ACC112 (cell line): Measurements from ENCODE around the gene SPAG7.
A peak's percentile ranks its signal among the peaks of the same experiment; 100 is the strongest.

Experiments
- H2AFZ ChIP-seq: fragments of 200-600 bp; sonication (generic); one replicate; pipeline ENCODE4 v1.6.0; 2017; ENCODE audit warnings: antibody characterized with exemption, low read length; ENCODE audit not compliant: unreplicated experiment
- H3K27ac ChIP-seq: fragments of 200-600 bp; sonication (generic); 2 replicates; pipeline ENCODE4 v1.5.1; 2014; ENCODE audit warnings: low read depth, mild to moderate bottlenecking, antibody characterized with exemption, low read length, moderate library complexity
- H3K27me3 ChIP-seq: fragments of 200-600 bp; sonication (generic); 2 replicates; pipeline ENCODE4 v1.6.1; 2014; ENCODE audit warnings: mild to moderate bottlenecking, antibody characterized with exemption, low read length, moderate library complexity, mixed read lengths; ENCODE audit not compliant: insufficient read depth
- H3K36me3 ChIP-seq: fragments of 200-600 bp; sonication (generic); 2 replicates; pipeline ENCODE4 v1.6.1; 2016; ENCODE audit warnings: mild to moderate bottlenecking, antibody characterized with exemption, low read length, moderate library complexity, mixed read lengths; ENCODE audit not compliant: insufficient read depth
- H3K4me1 ChIP-seq: fragments of 200-600 bp; sonication (generic); one replicate; pipeline ENCODE4 v1.6.1; 2016; ENCODE audit warnings: low read length, mixed read lengths; ENCODE audit not compliant: insufficient read depth, unreplicated experiment, control insufficient read depth
- H3K4me3 ChIP-seq: fragments of 200-600 bp; sonication (generic); 2 replicates; pipeline ENCODE4 v1.5.1; 2014; ENCODE audit warnings: mild to moderate bottlenecking, low read depth, low read length
- H3K79me2 ChIP-seq: fragments of 200-600 bp; sonication (generic); one replicate; pipeline ENCODE4 v1.6.0; 2016; ENCODE audit warnings: low read length; ENCODE audit not compliant: control insufficient read depth, unreplicated experiment, insufficient read depth

The SPAG7 gene, protein sequence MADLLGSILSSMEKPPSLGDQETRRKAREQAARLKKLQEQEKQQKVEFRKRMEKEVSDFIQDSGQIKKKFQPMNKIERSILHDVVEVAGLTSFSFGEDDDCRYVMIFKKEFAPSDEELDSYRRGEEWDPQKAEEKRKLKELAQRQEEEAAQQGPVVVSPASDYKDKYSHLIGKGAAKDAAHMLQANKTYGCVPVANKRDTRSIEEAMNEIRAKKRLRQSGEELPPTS

DNA sequence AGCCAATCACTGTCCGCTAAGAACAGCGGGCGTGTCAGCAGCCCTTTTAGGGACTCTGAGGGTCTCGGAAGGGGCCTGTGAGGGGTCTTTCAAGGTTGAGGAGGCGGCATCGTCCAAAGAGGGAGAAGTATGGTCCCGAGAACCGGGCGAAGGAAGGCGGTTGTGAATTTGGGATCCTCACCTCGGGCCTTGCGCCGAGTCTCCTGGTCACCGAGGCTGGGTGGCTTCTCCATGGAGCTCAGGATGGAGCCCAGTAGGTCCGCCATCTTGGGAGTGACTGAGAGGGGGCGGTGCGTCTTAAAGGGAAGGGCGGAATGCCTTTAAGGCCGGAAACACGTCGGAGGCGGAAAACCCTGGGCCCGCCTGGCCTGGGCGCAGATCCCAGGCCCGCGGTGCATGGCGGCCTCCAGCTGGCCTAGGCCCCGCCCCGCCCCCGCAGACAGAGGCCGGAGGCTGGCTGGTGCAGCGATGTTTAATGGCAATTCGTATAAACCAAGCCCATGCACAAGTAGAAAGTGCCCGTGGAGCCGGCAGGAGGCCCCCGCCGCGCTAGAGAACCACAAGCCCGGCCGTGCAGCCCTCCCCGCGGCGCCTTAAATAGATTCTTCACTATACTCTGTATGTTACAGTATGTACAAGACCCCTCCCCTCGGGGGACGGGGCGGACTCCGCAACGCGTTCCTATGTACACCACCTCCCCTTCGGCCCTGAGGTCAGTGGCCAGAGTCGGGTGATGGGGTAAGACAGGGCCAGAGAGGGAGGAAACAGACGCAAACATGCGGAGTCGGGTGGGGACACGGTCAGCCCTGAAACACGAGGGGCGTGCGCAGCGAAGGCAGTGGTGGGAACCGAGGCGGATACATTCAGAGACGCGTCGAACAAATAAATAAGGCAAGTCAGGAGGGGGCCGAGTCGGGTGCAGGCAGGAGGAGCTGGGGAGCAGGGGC, at the start of gene SPAG7:
SPAG7 (minus strand) TSS at position 279 of the 947 bp plus-strand sequence; CDS start at position 266, 13 bp downstream.
- Histone ChIP-seq H3K4me1 (peaks cover 22% of the 10 kb centered on the region), H3K79me2 (peaks cover 31% of the 10 kb centered on the region), H3K27ac (peak within 1 kb of the TSS; percentile 97), H3K27me3 (no peaks in the 10 kb centered on the region), H3K36me3 (peaks cover 17% of the 10 kb centered on the region), H3K4me3 (peak within 1 kb of the TSS; percentile 89), H2AFZ (no peak within 1 kb of the TSS)

DNA sequence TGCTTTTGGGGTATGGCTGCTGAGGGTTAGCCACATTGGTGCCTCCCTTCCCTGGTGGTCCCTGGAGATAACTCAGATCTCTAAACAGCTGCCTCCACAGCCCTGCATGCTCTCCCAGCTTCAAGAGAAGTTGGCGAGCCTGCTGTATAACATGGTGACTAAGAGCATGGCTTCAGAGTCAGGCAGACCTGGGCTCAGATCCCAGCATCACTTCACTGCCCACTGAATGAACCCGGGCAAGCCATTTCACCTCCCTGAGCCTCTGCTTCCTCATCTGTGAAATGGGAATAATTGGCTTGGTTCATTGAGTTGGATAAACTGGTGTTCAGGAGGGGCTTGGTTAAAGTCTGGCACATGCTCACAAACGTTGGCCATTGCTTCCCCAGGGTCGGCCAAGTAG, 46.7 kb upstream of the SPAG7 start:
- H3K36me3 ChIP-seq = peaks cover 23% of the 10 kb centered on the region
- no peak overlapping the region for H3K27ac ChIP-seq

DNA sequence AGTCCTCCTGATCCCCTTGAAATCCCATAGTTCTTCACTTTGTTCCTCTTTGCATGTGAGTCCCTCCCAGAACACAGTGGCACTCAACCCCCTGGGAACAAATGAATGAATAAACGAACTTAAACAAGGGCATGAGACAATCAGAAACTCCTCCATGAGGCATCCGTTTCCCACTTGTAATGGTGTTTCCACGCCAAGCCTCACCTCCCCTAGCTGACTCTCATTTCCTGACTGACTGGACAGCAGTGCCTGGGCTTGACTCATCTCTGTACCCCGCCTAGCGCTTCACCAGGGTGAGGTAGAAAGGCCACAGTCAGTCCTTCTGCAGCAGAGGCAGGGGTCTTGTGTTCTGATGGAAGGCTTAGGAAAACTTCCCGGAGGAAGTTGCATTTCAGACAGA, 44.3 kb upstream of the SPAG7 start:
- H3K79me2 ChIP-seq = no peaks in the 10 kb centered on the region
- H3K27me3 ChIP-seq = no peaks in the 10 kb centered on the region
- H3K36me3 ChIP-seq = peaks cover 31% of the 10 kb centered on the region; the same call in 1 of the 2 replicates

More for the DNA sequence above, 46.7 kb upstream of the SPAG7 start:
- H3K27me3 ChIP-seq = no peaks in the 10 kb centered on the region
- peaks cover 11% of the 10 kb centered on the region for H3K4me1 ChIP-seq
- H3K4me3 ChIP-seq = no peak overlapping the region
- no peaks in the 10 kb centered on the region for H3K79me2 ChIP-seq
- H2AFZ ChIP-seq = no peak overlapping the region

DNA sequence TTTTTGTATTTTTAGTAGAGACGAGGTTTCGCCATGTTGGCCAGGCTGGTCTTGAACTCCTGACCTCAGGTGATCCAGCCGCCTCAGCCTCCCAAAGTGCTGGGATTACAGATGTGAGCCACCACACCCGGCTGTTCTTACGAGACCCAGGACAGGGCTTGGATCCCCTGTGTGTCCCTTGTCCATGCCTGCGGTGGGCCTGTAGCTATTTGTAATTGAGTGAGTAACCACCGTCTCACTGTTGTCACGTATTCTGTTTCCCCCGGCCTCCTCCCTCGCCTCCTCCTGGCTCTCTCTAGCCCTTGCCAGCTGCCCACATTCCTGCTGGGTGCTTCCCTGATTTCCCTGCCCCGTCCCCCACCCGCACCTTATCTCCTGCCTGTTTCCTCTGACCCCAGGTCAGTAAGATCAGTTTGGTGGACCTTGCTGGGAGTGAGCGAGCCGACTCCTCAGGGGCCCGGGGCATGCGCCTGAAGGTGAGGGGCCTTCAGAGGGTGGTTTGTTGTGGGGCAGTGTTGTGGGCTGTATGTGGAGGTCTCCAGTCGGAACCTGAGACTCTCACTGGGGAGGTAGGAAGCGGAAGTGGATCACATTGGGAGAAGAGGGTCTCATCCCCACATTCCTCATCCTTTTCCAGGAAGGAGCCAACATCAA, 35.7 kb upstream of the SPAG7 start:
- Histone ChIP-seq H3K27ac (no peak overlapping the region), H3K79me2 (peaks cover 33% of the 10 kb centered on the region), H3K4me3 (no peak overlapping the region), H3K4me1 (peaks cover 15% of the 10 kb centered on the region), H3K36me3 (peaks cover 46% of the 10 kb centered on the region), H3K27me3 (no peaks in the 10 kb centered on the region), H2AFZ (no peak overlapping the region)

More for the DNA sequence above, 44.3 kb upstream of the SPAG7 start:
- H3K4me3 ChIP-seq = peak overlapping the region; percentile 16; the same call in 1 of the 2 replicates
- peaks cover 11% of the 10 kb centered on the region for H3K4me1 ChIP-seq
- H2AFZ ChIP-seq = no peak overlapping the region
- peak overlapping the region; percentile 63 for H3K27ac ChIP-seq

DNA sequence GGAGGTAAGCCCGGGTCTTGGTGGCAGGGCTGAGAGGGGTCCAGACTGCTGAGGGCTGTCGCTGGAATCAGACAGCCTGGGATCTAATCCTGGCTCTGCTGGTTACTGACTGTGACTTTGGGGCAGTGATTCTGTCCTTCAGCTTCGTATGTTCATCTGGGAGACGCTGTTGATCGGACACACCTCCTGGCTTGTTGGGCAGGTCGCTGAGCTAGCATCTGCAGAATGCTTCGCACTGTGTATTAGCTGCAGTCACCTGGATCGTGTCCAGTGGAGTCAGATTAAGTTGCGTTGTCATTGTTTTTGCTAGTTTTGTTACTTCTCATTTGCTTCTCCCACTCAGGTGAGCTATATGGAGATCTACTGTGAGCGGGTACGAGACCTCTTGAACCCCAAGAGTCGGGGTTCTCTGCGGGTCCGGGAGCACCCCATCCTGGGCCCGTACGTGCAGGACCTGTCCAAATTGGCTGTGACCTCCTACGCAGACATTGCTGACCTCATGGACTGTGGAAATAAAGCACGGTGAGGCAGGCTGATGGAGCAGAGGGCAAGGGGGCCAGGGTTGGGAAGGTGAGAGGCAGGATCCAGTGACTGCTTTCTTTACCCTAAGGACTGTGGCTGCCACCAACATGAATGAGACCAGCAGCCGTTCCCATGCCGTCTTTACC, 34.6 kb upstream of the SPAG7 start:
- Histone ChIP-seq H3K4me1 (peaks cover 15% of the 10 kb centered on the region), H3K79me2 (peaks cover 38% of the 10 kb centered on the region), H3K4me3 (no peak overlapping the region), H3K27ac (no peak overlapping the region), H3K36me3 (peaks cover 42% of the 10 kb centered on the region), H3K27me3 (no peaks in the 10 kb centered on the region), H2AFZ (no peak overlapping the region)

DNA sequence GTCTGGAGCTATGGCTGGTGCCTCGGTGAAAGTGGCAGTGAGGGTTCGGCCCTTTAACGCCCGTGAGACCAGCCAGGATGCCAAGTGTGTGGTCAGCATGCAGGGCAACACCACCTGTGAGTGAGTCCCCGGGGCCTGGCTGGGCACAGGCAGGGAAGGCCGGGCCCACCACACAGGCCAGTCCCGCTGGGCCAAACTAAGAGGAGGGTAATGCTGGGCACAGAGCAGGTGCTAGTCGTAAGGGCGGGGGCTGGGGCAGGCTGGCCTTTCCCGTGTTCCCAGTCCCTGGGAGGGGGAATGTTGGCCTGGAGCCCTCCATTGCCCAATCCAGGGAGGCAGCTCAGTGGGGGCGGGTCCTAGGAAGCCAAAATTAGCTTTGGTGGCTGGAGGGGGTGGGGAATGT, 32.6 kb upstream of the SPAG7 start:
- peaks cover 35% of the 10 kb centered on the region for H3K36me3 ChIP-seq
- H2AFZ ChIP-seq = no peak overlapping the region
- peak overlapping the region; percentile 21; the same call in 1 of the 2 replicates for H3K4me3 ChIP-seq
- H3K27me3 ChIP-seq = no peaks in the 10 kb centered on the region
- no peak overlapping the region for H3K27ac ChIP-seq
- H3K79me2 ChIP-seq = peaks cover 38% of the 10 kb centered on the region
- H3K4me1 ChIP-seq = peaks cover 19% of the 10 kb centered on the region

DNA sequence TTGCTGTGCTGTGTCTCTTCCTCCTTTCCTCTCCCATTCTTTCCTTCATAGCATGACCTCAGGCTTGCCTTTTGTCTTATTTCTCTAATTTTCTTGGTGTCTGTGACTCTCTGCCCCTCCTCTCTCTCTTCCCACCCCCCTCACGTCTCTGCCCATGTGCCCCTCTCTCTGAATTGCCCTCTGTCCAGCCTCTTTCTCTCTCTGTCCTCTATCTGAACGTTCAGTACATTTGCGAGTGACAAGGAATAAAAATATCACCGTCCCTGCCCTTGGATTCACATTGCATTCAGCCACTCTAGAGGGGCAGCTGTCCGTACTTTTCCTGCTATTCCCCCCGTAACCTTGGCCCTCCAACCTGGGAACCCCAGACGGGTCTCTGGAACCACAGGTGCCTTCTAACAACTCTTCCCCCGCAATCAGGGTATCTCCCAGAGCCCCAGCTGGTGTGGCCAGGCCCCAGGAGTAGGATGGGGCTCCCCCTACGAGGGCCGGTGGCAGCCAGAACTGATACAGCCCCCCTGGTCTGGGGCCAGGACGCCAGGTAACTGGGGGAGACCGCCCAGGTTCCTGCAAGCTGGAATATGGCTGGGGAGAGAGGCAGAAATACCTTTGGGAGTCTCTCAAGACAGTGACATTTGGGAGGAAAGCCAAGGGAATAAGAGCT, 31.9 kb upstream of the SPAG7 start:
- peaks cover 28% of the 10 kb centered on the region; the same call in 1 of the 2 replicates for H3K36me3 ChIP-seq
- no peak overlapping the region for H2AFZ ChIP-seq
- peaks cover 38% of the 10 kb centered on the region for H3K79me2 ChIP-seq
- H3K27me3 ChIP-seq = no peaks in the 10 kb centered on the region
- H3K4me3 ChIP-seq = peak overlapping the region; percentile 98
- peaks cover 19% of the 10 kb centered on the region for H3K4me1 ChIP-seq
- no peak overlapping the region for H3K27ac ChIP-seq

DNA sequence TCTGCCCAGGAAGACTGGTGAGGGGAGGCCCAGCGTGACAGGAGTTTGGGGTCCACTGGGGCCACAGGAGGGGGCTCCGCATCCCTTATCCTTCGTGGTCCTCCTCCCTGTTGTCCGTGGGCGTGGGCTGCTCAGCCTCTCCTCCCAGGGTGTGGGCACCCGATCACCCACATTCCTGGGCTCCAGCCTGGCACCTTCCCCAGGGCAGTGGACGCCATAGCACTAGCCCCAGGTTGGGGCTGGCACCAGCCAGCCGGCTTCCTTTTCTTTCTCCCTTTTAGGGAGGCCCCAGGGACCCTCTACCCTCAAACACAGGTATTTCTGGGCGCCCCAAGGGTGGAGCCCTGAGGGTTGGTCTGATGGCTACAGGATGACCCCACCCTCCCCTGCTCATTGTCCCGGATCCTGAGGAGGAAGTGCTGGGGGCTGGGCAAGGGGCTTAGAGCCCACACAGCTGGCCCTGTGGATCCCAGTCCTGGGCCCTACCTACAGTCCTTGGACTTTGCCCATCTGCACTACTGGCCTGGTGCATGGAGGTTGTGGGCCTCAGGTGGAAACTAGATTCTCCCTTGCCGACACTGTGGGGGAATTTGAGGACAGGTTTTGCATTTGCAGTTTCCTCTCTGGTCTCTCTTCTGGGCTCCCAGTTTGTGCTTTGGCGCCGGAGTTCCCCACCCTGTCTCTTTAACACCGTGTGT, 31.3 kb upstream of the SPAG7 start:
- no peak overlapping the region for H2AFZ ChIP-seq

DNA sequence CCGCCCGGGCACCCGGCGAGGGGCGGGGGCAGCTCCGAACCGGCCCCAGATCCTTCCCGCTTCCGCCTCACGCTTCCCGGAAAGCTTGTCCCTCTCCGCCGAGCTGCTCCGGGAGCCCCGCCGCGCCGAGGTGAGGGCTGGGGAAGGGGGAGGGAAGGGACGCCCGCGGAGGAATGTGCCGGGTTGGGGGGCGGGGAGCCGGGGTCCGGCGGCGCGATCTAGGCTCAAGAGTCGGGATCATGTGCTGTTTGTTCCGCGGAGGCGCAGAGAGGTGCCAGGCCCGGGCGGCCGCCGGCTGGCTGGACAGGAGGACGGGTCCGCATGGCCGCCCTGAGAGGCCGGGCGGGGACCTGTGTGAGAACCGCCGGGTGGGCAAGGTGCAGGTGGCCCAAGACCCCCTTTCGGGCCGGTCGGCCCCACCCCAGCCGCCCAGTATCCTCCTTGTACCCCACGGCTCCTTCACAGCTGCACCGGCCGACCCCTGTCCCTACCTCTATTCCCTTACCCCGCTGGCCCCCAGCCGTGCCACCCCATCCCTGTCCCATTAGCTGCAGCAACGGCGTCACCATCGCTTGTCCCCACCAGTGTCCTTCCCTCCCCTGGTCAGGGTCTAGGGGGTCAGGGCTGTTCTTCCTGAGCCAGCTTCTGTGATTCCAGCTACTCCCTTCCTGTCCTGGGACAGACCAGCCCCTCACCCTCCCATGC, 30.6 kb upstream of the SPAG7 start:
- H3K4me1 ChIP-seq = peaks cover 19% of the 10 kb centered on the region
- H3K4me3 ChIP-seq = peak overlapping the region; percentile 98
- H3K79me2 ChIP-seq = peaks cover 38% of the 10 kb centered on the region
- no peaks in the 10 kb centered on the region for H3K27me3 ChIP-seq
- H3K27ac ChIP-seq = peak overlapping the region; percentile 39; the same call in 1 of the 2 replicates
- peaks cover 15% of the 10 kb centered on the region; the same call in 1 of the 2 replicates for H3K36me3 ChIP-seq
- peak overlapping the region; percentile 91 for H2AFZ ChIP-seq

More for the DNA sequence above, 31.3 kb upstream of the SPAG7 start:
- peak overlapping the region; percentile 98 for H3K4me3 ChIP-seq
- H3K79me2 ChIP-seq = peaks cover 38% of the 10 kb centered on the region
- H3K4me1 ChIP-seq = peaks cover 19% of the 10 kb centered on the region
- H3K36me3 ChIP-seq = peaks cover 22% of the 10 kb centered on the region; the same call in 1 of the 2 replicates
- no peaks in the 10 kb centered on the region for H3K27me3 ChIP-seq
- H3K27ac ChIP-seq = no peak overlapping the region
